ENCODE results near the gene TIGD4.

DNA sequence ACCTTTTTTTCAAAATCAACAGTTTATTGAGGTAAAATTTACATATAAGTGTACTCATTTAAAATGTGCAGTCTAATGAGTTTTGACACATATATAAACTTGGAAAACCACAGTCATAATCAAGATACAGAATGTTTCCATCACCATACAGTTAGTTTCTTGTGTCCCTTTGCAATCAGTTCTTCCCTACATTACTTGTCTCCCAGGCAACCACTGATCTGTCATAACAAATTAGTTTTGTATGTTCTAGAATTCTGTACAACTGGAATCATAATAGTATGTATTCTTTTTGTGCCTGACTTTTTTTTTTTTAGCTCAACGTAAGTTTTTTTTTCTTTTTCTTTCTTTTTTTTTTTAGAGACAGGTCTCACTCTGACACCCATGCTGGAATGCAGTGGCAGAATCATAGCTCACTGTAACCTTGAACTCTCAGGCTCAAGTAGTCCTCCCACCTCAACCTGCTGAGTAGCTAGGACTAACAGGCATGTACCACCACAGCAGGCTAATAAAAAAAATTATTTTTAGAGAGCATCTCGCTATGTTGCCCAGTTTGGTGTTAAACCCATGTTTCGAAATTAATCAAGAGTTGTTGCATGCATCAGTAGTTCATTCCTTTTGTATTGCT lies 27.1 kb upstream of the TIGD4 start:
- TF ChIP-seq CTCF (IDR thresholded peaks at IDR 0.05) (no peak), POLR2A (IDR thresholded peaks at IDR 0.05) (no peak), POLR2AphosphoS5 (IDR thresholded peaks at IDR 0.05) (no peak)
